OCI-M2 (cell line): ENCODE data around the gene ZNRD2.

ENCODE experiments used
- DNase-seq: peaks from one replicate; lab custom pipeline; 2025; ENCODE audit not compliant: unreplicated experiment; lab: John Stamatoyannopoulos, UW

Gene ZNRD2

GRCh38 chr11:65538232-65538914 is 31.9 kb upstream of the ZNRD2 start:
- DNase-seq: no peak

- no peak for DNase-seq
Measured at GRCh38 chr11:65538915-65539743, 31.1 kb upstream of the ZNRD2 start.

DNA sequence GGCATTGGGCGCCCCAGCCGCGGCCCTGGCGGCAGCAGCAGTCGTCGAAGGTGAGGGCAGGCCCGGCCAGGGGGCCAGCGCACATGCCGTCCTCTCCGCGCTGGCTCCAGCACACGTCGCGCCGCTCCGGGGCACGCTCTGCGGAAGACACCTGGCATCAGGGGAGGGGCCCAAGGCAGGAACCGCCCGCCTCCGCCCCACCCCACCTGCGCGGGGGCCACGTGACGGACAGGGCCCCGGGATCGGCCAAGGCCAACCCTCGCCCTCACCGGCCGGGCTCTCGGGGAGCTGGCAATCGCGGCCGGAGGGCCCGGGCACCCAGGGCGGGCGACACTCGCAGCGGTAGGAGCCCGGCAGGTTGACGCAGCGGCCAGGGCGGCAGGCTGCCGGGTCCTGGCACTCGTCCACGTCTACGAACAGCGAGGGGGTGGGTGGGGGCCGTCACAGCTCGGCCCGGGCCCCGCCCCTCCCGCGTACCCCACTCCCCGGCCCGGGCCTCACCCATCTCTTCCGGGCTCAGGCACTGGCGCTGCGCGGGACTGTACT is 30.5 kb upstream of the ZNRD2 start:
- DNase-seq: no peak

GRCh38 chr11:65540290-65541092 is 29.8 kb upstream of the ZNRD2 start:
- DNase-seq: peak; percentile 76

- no peak for DNase-seq
Measured at GRCh38 chr11:65541093-65541982, 28.9 kb upstream of the ZNRD2 start.

GRCh38 chr11:65542738-65543390 is 27.4 kb upstream of the ZNRD2 start:
- DNase-seq: no peak

- DNase-seq: no peak
Measured at GRCh38 chr11:65545853-65546216, 24.4 kb upstream of the ZNRD2 start.

DNA sequence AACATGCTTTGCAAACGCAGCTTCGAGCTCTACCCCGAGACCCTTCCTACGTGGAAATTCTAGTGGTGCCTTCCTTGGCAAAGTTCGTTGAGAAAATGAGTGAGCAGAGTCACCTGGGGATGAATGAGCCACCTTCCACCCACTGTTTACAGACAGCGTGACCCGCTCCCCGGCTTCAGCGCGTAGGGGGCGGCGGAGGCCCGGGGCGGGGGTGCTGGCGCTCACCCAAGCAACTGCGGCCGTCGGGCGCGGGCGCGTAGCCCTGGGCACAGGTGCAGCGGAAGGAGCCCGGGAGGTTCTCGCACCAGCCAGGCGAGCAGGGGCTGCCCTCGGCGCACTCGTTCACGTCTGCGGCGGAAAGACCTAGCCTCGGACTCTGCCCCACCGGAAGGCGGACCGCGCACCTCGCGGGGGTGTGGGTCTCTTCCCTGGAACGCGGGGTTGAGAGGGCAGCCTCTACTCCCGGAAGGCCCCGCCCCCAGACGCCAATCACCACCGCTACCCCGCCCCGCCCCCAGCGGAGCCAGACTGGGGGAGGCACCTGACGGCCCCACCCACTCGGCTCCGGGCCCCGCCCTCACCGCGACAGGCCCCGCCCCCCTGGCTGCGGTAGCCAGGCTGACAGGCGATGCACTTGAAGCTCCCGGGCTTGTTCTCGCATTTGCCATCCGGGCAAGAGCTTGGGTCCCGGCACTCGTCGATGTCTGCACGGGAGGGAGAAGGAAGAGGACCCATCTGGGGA is 23.9 kb upstream of the ZNRD2 start:
- no peak for DNase-seq

DNA sequence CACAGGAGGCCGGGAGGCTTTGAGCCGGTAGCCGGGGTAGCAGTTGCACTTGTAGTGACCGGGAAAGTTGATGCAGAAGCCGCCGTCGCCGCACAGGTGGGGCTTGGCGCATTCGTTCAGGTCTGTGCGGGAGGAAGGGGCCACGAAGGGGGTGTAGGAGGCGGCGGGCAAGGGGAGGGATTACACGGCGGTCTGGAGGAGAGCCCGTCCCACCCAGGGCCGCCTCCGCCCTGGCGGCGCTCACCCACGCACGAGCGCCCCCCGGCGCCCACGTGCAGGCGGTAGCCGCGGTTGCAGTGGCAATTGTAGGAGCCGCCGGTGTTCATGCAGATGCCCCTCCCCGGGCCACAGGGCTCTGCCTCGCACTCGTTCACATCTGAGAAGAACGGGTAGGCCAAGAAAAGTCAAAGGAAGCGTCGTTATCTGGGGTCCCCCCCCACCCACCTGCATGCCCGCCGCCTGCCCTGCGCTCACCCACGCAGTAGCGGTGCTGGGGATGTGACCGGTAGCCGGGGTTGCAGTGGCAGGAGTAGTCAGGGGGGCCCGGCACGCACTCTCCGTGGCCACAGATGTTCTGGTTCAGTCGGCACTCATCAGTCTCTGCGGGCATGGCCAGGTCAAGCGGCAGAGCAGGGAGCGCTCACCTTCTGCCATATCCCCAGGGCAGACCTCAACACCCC is 22.7 kb upstream of the ZNRD2 start:
- no peak for DNase-seq

DNA sequence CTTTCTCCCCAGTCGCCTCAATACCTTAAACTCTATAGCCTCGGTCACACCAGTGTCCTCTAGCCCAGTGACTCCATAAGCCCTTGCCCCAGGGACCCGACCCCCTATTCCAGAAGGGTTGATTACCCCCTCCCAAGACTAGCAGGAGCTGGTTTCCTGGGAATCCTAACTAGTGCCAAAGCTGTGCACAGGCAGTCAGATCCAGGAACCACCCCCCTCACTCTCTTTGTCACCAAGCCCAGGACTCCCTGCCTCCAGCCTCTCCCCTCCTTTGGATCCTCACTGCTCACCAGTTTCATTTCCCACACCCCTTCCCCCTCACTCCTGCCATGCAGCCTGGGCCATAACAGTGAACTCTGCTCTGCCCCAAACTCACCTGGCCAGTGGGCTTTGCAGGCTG is 21.9 kb upstream of the ZNRD2 start:
- no peak for DNase-seq

DNA sequence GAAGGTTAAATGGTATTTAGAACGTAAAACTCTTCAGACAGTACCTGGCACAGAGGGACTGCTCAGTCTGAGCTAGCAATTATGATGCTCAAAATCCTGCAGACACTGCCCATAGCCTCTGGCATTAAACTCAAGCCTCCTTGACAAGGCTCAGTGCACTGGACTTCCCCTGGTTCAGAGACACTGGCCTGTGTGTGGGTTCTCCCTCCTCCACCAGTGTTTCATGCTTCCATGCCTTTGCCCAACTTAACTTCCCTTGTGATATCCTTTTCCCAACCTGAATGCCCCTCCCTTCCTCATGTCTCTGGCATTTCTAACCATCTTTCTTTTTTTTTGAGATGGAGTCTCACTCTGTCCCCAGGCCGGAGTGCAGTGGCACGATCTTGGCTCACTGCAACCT is 21.2 kb upstream of the ZNRD2 start:
- DNase-seq: no peak

DNA sequence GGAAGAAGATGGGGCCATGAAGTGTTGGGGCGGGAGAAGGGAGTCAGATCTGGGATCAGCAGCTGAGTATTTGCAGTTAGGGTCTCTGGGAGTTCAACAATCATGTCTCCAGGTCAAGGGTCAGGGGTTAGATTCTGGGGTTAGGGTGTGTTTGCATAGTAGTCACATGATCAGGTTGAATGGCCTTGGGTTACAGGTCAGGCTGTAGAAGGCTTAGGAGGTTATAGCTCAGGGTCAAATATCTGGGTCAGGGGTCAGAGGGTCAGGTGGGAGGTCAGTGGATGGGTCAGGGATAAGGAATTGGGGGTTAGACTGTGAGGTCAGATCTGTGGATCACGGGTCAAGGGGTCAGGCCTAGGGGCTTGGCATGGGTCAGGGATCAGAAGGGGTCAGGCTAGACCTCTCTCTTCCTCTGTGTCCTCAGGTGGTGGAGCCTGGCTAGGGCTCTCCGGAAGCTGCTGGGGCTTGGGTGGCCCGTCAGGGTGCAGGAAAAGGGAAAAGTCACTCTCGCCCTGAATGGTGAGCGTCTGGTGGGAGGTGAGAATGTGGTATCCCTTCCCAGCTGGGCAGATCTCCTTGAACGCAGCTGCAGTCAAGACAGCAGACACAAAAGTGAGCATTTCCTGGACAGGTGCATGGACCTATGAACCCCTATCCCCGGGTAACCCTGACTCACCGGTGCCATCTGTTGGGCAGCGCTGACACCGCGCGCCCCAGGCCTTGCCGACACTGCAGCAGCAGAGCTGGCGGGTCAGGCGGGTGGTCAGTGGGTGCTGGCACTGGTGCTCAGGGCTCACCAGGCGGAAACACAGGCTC is 18.5 kb upstream of the ZNRD2 start:
- no peak for DNase-seq

- DNase-seq: no peak
Measured at GRCh38 chr11:65552388-65552951, 17.8 kb upstream of the ZNRD2 start.

DNA sequence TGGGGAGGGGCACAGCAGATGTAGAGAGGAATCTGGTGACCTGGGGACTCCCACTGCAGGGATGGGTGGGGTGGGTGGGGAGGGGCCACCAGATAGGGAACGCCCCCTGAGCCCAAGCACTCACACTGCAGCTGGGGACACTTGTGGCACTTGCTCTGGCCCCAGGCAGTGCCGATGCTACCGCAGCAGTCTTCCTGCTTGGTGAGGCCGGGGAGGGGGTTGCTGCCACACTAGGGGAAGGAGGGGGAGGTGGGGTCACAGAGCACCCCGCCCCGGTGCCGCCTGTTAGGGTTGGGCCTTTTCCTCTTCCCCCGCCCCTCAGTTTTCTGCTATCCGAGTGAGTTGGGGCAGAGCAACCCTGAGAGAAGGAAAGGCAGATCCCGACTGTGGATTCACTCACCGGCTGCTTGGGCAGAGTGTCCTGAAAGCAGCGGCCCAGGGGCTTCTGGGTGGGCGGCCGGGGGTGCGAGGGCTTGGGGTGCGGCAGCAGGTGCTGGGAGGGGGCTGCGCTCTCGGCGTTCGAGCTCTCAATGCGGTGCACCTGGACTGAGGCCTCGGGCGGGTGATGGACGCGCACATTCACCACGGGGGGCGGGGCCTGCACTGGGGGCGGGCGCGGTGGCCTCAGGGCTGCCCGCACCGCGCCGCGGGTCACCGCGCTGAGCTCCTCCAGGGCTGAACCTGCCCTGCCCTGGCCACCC is 16.8 kb upstream of the ZNRD2 start:
- DNase-seq: no peak

GRCh38 chr11:65554057-65554818 is 16.0 kb upstream of the ZNRD2 start:
- no peak for DNase-seq

DNA sequence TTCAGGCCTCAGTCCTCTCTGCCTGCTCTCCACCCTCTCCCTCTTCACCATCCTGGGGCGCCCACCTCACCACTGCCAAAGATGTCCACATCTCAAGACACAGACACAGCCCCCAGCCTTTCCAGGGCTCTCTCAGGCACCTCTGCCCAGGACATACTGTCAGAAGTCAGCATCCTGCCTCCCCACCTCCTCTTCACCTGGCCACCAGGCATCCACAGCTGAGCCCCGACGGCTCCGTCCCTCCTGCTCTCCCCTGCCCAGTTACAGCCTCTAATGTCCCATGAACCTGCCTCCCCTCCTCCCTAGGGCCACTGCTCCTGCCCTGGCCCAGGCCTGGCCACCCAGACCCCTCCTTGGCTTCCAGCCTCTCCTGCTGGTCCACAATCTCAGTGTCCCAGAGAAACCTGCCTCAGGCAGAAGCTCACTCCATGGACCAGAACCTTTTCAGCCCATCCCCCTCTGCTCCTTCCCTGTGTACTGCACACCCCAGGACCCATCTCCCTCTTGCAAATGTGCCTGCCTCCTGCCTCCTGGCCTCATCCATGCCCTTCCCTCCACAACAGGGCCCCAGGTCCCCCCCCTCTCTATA is 15.3 kb upstream of the ZNRD2 start:
- DNase-seq: no peak
